Cardiac fibroblast (primary cell): ENCODE measurements around the gene SSPN.

ENCODE experiments used
- DNase-seq, 2 donors: peaks; one replicate each; pipeline versions ENCODE4 v3.0.0 to v3.0.0-alpha.2; 2010; ENCODE audit warnings: low read depth in 2 of 2
- H3K4me3 ChIP-seq, 2 donors: replicated peaks in 1 of 2; 1 replicate in 1 of 2; 2 replicates in 1 of 2; pipeline ENCODE4 v1.5.1; 2011; ENCODE audit warnings: low read depth in 2 of 2, low read length in 2 of 2, mild to moderate bottlenecking in 2 of 2, moderate library complexity in 1 of 2
- TF ChIP-seq, protein P1 (sequence below): IDR thresholded peaks from one replicate; pipeline ENCODE4 v1.5.1; 2011; ENCODE audit warnings: low read depth, mild to moderate bottlenecking, low read length, inconsistent platforms

The SSPN gene

DNA sequence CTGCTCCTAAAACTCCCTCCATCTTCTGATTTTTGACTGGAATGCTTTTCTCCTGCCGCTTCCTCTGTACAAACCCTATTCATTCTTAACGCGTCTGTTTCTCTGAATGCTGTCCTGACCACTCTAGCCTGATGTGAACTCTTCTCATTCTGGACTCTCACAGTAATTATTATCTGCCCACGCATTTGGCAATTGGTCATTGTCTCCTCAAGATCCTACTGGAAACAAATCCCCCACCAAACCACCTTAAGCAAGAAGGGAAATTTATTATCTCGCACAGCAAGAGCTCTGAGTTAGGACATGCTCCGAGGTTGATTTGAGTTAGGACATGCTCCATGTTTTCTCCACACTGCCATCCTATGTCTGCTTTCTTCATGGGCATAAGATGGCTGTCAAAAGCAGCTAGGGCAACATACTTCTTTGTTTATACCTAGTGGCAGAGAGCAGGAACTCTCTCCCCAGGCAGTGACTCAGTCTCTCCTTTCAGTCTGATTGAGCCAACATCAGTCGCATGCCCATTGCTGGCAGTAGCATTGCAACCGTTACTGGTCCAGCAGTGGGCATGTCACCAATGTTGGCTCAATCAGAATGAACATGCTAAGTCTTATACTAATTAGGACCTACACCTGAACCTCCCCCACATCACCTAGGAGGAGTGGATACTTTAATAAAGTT is 102.2 kb downstream of the SSPN start:
- TF ChIP-seq, protein P1, sequence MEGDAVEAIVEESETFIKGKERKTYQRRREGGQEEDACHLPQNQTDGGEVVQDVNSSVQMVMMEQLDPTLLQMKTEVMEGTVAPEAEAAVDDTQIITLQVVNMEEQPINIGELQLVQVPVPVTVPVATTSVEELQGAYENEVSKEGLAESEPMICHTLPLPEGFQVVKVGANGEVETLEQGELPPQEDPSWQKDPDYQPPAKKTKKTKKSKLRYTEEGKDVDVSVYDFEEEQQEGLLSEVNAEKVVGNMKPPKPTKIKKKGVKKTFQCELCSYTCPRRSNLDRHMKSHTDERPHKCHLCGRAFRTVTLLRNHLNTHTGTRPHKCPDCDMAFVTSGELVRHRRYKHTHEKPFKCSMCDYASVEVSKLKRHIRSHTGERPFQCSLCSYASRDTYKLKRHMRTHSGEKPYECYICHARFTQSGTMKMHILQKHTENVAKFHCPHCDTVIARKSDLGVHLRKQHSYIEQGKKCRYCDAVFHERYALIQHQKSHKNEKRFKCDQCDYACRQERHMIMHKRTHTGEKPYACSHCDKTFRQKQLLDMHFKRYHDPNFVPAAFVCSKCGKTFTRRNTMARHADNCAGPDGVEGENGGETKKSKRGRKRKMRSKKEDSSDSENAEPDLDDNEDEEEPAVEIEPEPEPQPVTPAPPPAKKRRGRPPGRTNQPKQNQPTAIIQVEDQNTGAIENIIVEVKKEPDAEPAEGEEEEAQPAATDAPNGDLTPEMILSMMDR, result no peak
- H3K4me3 ChIP-seq, result no peak overlapping the region
- DNase-seq, result peak in 1 of 2 donors; percentile 49

DNA sequence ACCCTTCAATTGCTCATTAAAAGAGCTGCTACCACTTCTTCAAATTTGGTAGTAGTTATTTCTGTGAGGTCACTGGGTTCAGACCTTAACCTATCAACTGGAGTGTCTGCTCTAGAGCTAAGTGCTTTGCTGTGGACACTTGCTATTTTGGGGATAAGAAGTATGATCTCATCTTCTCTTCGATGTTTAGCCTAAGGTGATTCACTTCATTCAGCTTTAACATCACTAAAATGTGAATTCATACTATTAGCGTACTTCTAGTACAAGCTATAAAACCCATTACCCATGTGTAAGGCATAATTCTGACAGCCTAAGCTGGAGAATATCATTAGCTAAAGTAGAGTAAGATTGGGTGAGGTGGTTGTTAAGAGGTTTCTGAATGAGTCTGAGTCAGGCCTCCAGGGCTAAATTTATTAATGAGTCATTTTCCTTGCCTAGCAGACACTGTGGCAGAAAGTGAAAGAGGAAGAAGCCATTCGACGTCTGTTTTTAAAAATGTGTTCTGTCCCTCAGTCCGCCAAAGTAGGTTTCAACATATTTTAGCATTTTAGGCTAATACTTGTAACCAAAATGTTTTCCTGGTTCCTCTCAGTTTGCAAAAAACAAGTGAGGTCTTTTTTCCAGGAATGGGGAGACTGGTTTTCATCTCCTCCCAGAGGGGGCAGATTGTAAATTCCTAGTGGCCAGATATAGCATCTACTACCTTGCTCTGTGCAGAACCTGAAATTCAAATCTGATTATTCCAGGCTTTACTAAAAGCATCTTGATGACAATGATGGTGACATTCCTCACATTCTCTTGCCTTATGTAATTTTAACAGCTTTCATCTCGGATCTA is 103.6 kb downstream of the SSPN start:
- TF ChIP-seq, protein P1, result peak; percentile 53
- peak; percentile 72 to 86 for DNase-seq
- peak overlapping the region in 1 of 2 donors; percentile 34 for H3K4me3 ChIP-seq

DNA sequence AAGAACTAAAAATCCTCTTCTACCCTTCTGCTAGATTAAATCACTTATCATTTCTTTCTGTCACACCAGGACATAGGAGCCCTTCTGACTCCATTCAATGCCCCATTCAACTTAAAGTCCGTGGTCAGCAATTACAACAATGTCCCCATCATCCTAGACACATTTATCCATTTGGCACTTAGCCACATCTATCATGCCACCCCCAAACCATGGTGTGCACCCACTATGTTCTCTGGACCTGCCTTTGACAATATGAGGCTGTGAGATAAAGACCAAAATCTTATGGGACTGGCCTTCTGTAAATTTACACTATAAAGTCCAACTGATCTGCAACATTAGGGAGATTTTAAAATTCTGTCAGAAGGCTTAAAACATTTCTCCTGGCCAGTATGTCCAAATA is 104.4 kb downstream of the SSPN start:
- TF ChIP-seq, protein P1, result no peak
- no peak for DNase-seq
- H3K4me3 ChIP-seq, result no peak overlapping the region
